H1 (cell line): Measurements from ENCODE around the gene KMT5B. TPM values are rescaled to one million over a fixed set of nuclear protein-coding genes. Genes with fewer than 3 reads are reported as not detected.
A peak's percentile ranks its signal among the peaks of the same experiment; 100 is the strongest.

ENCODE experiments used
- CTCF ChIA-PET: fragments of 300-600 bp; sonication (Branson Sonifier 250); formaldehyde crosslinking; loops from one replicate; lab custom pipeline; 2021; ENCODE audit not compliant: partially characterized antibody; lab: Charles Lee
- POLR2A ChIA-PET: fragments of 300-600 bp; sonication (Branson Sonifier 250); formaldehyde crosslinking; loops from one replicate; lab custom pipeline; 2021; ENCODE audit warnings: inconsistent platforms; ENCODE audit not compliant: partially characterized antibody; lab: Charles Lee
- DNase-seq, 2 experiments: peaks; one replicate each; pipeline versions ENCODE4 v3.0.0 to v3.0.0-alpha.2; 2010 to 2022; ENCODE audit warnings: low spot score in 2 of 2, low read depth in 1 of 2, mixed read lengths in 1 of 2
- FAIRE-seq: peaks from 2 replicates; lab custom pipeline; 2011; peaks lifted over from hg19 to GRCh38; lab: Jason Lieb, UNC
- H2AFZ ChIP-seq: 2 replicates; pipeline ENCODE4 v1.8.1; 2012; ENCODE audit warnings: low read length, inconsistent platforms
- H2AK5ac ChIP-seq: 2 replicates; pipeline ENCODE4 v1.6.1; 2013; ENCODE audit warnings: low read depth, low read length
- H2BK120ac ChIP-seq: replicated peaks from 2 replicates; pipeline ENCODE3; 2013; ENCODE audit warnings: low read depth, low read length, inconsistent platforms
- H2BK12ac ChIP-seq: 2 replicates; pipeline ENCODE4 v1.6.1; 2013; ENCODE audit warnings: low read depth, low read length
- H2BK15ac ChIP-seq: 2 replicates; pipeline ENCODE4 v1.6.1; 2013; ENCODE audit warnings: low read length
- H2BK20ac ChIP-seq: 2 replicates; pipeline ENCODE4 v1.6.1; 2013; ENCODE audit warnings: low read length
- H2BK5ac ChIP-seq: 2 replicates; pipeline ENCODE4 v1.6.1; 2013; ENCODE audit warnings: low read depth, low read length
- H3K14ac ChIP-seq: 2 replicates; pipeline ENCODE4 v1.6.1; 2013; ENCODE audit warnings: inconsistent platforms; ENCODE audit not compliant: insufficient read length
- H3K18ac ChIP-seq: 2 replicates; pipeline ENCODE4 v1.6.1; 2013; ENCODE audit warnings: low read length; ENCODE audit errors: extremely low read depth
- H3K23ac ChIP-seq: 2 replicates; pipeline ENCODE4 v1.6.1; 2013; ENCODE audit warnings: inconsistent platforms; ENCODE audit not compliant: insufficient read length
- H3K23me2 ChIP-seq: 2 replicates; pipeline ENCODE4 v1.6.1; 2013; ENCODE audit warnings: low read depth, low read length
- H3K27ac ChIP-seq: 2 replicates; pipeline ENCODE4 v1.6.1; 2011; ENCODE audit warnings: low read depth, low read length, inconsistent platforms
- H3K27me3 ChIP-seq, 4 experiments: replicated peaks in 1 of 4; 1 replicate in 1 of 4; 2 replicates in 3 of 4; pipeline versions ENCODE4 v1.6.1 to v1.8.1; 2011 to 2013; ENCODE audit warnings: low read length in 3 of 4, mild to moderate bottlenecking in 3 of 4, inconsistent platforms in 2 of 4, mixed read lengths in 2 of 4, moderate library complexity in 1 of 4; ENCODE audit not compliant: control insufficient read depth in 3 of 4, insufficient read depth in 3 of 4; ENCODE audit errors: extremely low read depth in 1 of 4
- H3K36me3 ChIP-seq, 4 experiments: 2 replicates each; pipeline versions ENCODE4 v1.6.1 to v1.8.1; 2011 to 2013; ENCODE audit warnings: mild to moderate bottlenecking in 4 of 4, low read length in 3 of 4, moderate library complexity in 2 of 4, control low read depth in 1 of 4, inconsistent platforms in 1 of 4; ENCODE audit not compliant: insufficient read depth in 4 of 4, control insufficient read depth in 2 of 4
- H3K4ac ChIP-seq: replicated peaks from 2 replicates; pipeline ENCODE3; 2013; ENCODE audit warnings: low read length, low read depth, mixed read lengths, inconsistent platforms; ENCODE audit not compliant: insufficient read length
- H3K4me1 ChIP-seq, 4 experiments: replicated peaks in 1 of 4; 1 replicate in 1 of 4; 2 replicates in 3 of 4; pipeline versions ENCODE4 v1.6.1 to v1.8.1; 2011 to 2013; ENCODE audit warnings: low read length in 3 of 4, inconsistent platforms in 2 of 4, mixed read lengths in 1 of 4; ENCODE audit not compliant: insufficient read depth in 4 of 4, control insufficient read depth in 3 of 4
- H3K4me2 ChIP-seq, 2 experiments: 2 replicates each; pipeline versions ENCODE4 v1.6.1 to v1.8.1; 2011 to 2013; ENCODE audit warnings: low read depth in 2 of 2, low read length in 2 of 2, control low read depth in 1 of 2, inconsistent platforms in 1 of 2, mild to moderate bottlenecking in 1 of 2; ENCODE audit not compliant: insufficient read depth in 1 of 2
- H3K4me3 ChIP-seq, 4 experiments: fragments of 200-600, 300-600 bp in 1 of 4; sonication (generic), shearing (Covaris generic), sonication (Bioruptor Twin) in 1 of 4; 2 replicates each; pipeline versions ENCODE4 v1.5.1 to v1.8.1; 2011 to 2016; ENCODE audit warnings: low read length in 4 of 4, low read depth in 3 of 4, control low read depth in 2 of 4, inconsistent platforms in 2 of 4, mild to moderate bottlenecking in 2 of 4, mixed read lengths in 1 of 4, moderate library complexity in 1 of 4; ENCODE audit not compliant: insufficient read depth in 2 of 4; ENCODE audit errors: extremely low read depth in 1 of 4
- H3K56ac ChIP-seq: replicated peaks from 2 replicates; pipeline ENCODE3; 2013; ENCODE audit warnings: low read depth, mild to moderate bottlenecking, mixed read lengths, low read length, inconsistent platforms; ENCODE audit not compliant: insufficient read length
- H3K79me1 ChIP-seq: 2 replicates; pipeline ENCODE4 v1.6.1; 2013; ENCODE audit warnings: low read depth, low read length, control low read depth
- H3K79me2 ChIP-seq, 2 experiments: 2 replicates each; pipeline versions ENCODE4 v1.6.1 to v1.8.1; 2012 to 2013; ENCODE audit warnings: low read length in 2 of 2, mild to moderate bottlenecking in 2 of 2, inconsistent platforms in 1 of 2; ENCODE audit not compliant: insufficient read depth in 2 of 2, control insufficient read depth in 1 of 2
- H3K9ac ChIP-seq, 4 experiments: replicated peaks in 1 of 4; 1 replicate in 1 of 4; 2 replicates in 3 of 4; pipeline versions ENCODE4 v1.6.1 to v1.8.1; 2011 to 2013; ENCODE audit warnings: low read depth in 3 of 4, low read length in 3 of 4, control low read depth in 2 of 4, mild to moderate bottlenecking in 2 of 4, moderate library complexity in 2 of 4, inconsistent platforms in 1 of 4; ENCODE audit errors: extremely low read depth in 1 of 4
- H3K9me3 ChIP-seq, 2 experiments: 2 replicates each; pipeline versions ENCODE4 v1.6.1 to v1.8.1; 2012 to 2013; ENCODE audit warnings: mild to moderate bottlenecking in 2 of 2, moderate library complexity in 2 of 2, control low read depth in 1 of 2, inconsistent platforms in 1 of 2, low read depth in 1 of 2, low read length in 1 of 2, mixed read lengths in 1 of 2; ENCODE audit not compliant: insufficient read depth in 2 of 2
- H4K20me1 ChIP-seq, 2 experiments: replicated peaks in 1 of 2; 2 replicates each; pipeline versions ENCODE3 to v1.8.1; 2011 to 2013; ENCODE audit warnings: inconsistent platforms in 2 of 2, low read length in 2 of 2, mild to moderate bottlenecking in 1 of 2; ENCODE audit not compliant: insufficient read depth in 2 of 2, control insufficient read depth in 1 of 2
- H4K5ac ChIP-seq: 2 replicates; pipeline ENCODE4 v1.6.1; 2013; ENCODE audit warnings: low read length, low read depth, mixed read lengths, inconsistent platforms; ENCODE audit not compliant: insufficient read length
- H4K8ac ChIP-seq: 2 replicates; pipeline ENCODE4 v1.8.0; 2013; ENCODE audit warnings: mild to moderate bottlenecking, moderate library complexity, low read length, inconsistent platforms; ENCODE audit not compliant: insufficient read depth; ENCODE audit errors: extremely low read depth
- H4K91ac ChIP-seq: replicated peaks from 2 replicates; pipeline ENCODE3; 2013; ENCODE audit warnings: low read length, mixed read lengths, inconsistent platforms; ENCODE audit not compliant: insufficient read length
- ASH2L ChIP-seq: fragments of 200-600, 300-600 bp; sonication (generic); IDR thresholded peaks from one replicate; pipeline ENCODE4 v1.7.1; 2017; ENCODE audit warnings: low read length
- CREB1 ChIP-seq: IDR thresholded peaks from 2 replicates; pipeline ENCODE4 v1.6.1; 2012; ENCODE audit warnings: inconsistent platforms
- EP300 ChIP-seq, 2 experiments: IDR thresholded peaks; 1 replicate in 1 of 2; 2 replicates in 1 of 2; pipeline ENCODE4 v1.6.1; 2011 to 2012; ENCODE audit warnings: low read depth in 2 of 2, low read length in 2 of 2, mild to moderate bottlenecking in 2 of 2, borderline replicate concordance in 1 of 2, inconsistent platforms in 1 of 2, moderate library complexity in 1 of 2
- KDM4A ChIP-seq: IDR thresholded peaks from one replicate; pipeline ENCODE4 v1.7.1; 2012; ENCODE audit warnings: low read depth, mild to moderate bottlenecking, moderate library complexity, low read length, inconsistent platforms; ENCODE audit not compliant: severe bottlenecking
- PHF8 ChIP-seq: fragments of 200-600 bp; sonication (generic); conservative IDR thresholded peaks from 2 replicates; pipeline ENCODE4 v1.7.1; 2012; ENCODE audit warnings: low read depth, mild to moderate bottlenecking, inconsistent platforms, low read length, moderate library complexity
- POLR2AphosphoS5 ChIP-seq: IDR thresholded peaks from 2 replicates; pipeline ENCODE4 v1.6.1; 2011; ENCODE audit warnings: low read depth, low read length
- SIN3A ChIP-seq, 2 experiments: IDR thresholded peaks in 1 of 2; conservative IDR thresholded peaks in 1 of 2; 2 replicates each; pipeline ENCODE4 v1.6.1; 2011 to 2012; ENCODE audit warnings: low read length in 2 of 2, improper control_type of control experiment in 1 of 2, low read depth in 1 of 2, mild to moderate bottlenecking in 1 of 2
- SP4 ChIP-seq: IDR thresholded peaks from 2 replicates; pipeline ENCODE4 v1.6.1; 2012; ENCODE audit warnings: low read length, inconsistent platforms
- TAF1 ChIP-seq: IDR thresholded peaks from 2 replicates; pipeline ENCODE4 v1.6.1; 2011; ENCODE audit warnings: mild to moderate bottlenecking, low read depth, low read length
- TBP ChIP-seq: IDR thresholded peaks from 2 replicates; pipeline ENCODE4 v1.6.1; 2011; ENCODE audit warnings: low read depth, low read length, improper control_type of control experiment
- WGBS, 2 experiments: shearing (Covaris generic) in 1 of 2; methylation state at CpG; one replicate each; pipeline versions ENCODE4 v1.1.6 to v1.1.7; 2013 to 2015; ENCODE audit warnings: low lambda C conversion rate in 2 of 2, mixed read lengths in 2 of 2, inconsistent platforms in 1 of 2, low coverage in 1 of 2, missing lambda C conversion rate in 1 of 2; ENCODE audit not compliant: insufficient replicate concordance in 2 of 2, insufficient coverage in 1 of 2, insufficient read length in 1 of 2; ENCODE audit errors: extremely low coverage in 1 of 2, missing lambda C conversion rate in 1 of 2; 5-methylcytosine and 5-hydroxymethylcytosine counted together
- polyA plus RNA-seq, 7 experiments: library from polyadenylated mRNA; depleted of rRNA in 3 of 7; stranded (reverse) in 5 of 7; unstranded in 2 of 7; fragments of >200 nt in 5 of 7; fragments of 200-250 nt in 2 of 7; gene quantifications; 1 replicate in 5 of 7; 2 replicates in 1 of 7; 4 replicates in 1 of 7; pipeline versions ENCODE4 v1.2.1 to v1.2.3, GENCODE V29; 2011 to 2013; ENCODE audit warnings: missing spikeins in 2 of 7, mixed read lengths in 2 of 7
- total RNA-seq: library from RNA; stranded (reverse); fragmentation: NEBNext Ultra II Directional; extraction: Animal tissue kit (Norgen Biotek cat#: 25700); gene quantifications from 2 replicates; pipeline ENCODE4 v1.2.1, GENCODE V29; 2021

The KMT5B gene
- total and polyA plus RNA-seq, 2 of the 8 experiments (the other 6 are each of a cell fraction or from before 2014, with no cell fraction given), result 11.0 to 40.8 TPM

- Histone ChIP-seq H2BK20ac (peak within 1 kb of the TSS; percentile 6; the same call in 1 of the 2 replicates), H3K23me2 (no peaks in the 10 kb centered on the region; the same call in 1 of the 2 replicates), H3K27me3 (no peaks in the 10 kb centered on the region), H3K9ac (peak within 1 kb of the TSS; percentile 71 to 96 (median 86)), H4K5ac (peak within 1 kb of the TSS; percentile 94), H3K14ac (no peak within 1 kb of the TSS), H4K91ac (peak within 1 kb of the TSS; percentile 69), H4K8ac (peak within 1 kb of the TSS; percentile 95), H2BK5ac (peak within 1 kb of the TSS; percentile 94), H2BK15ac (peak within 1 kb of the TSS; percentile 75; the same call in 1 of the 2 replicates), H3K9me3 (no peaks in the 10 kb centered on the region), H3K4ac (peak within 1 kb of the TSS; percentile 81), H4K20me1 (peaks cover 16 to 17% of the 10 kb centered on the region in 2 experiments), H2BK12ac (peak within 1 kb of the TSS; percentile 76), H3K18ac (peak within 1 kb of the TSS; percentile 96), H2AK5ac (peak within 1 kb of the TSS; percentile 43), H2BK120ac (peak within 1 kb of the TSS; percentile 44), H3K23ac (no peak within 1 kb of the TSS), H3K79me1 (no peaks in the 10 kb centered on the region; the same call in none of the 2 replicates), H2AFZ (no peak within 1 kb of the TSS; the same call in 1 of the 2 replicates), H3K27ac (peak within 1 kb of the TSS; percentile 90), H3K4me3 (peak within 1 kb of the TSS; percentile 86 to 99 (median 92)), H3K36me3 (peaks cover 0 to 4% (median under 1%) of the 10 kb centered on the region in 4 experiments; a peak in 2 of 8 replicates), H3K79me2 (peaks cover 39 to 45% of the 10 kb centered on the region in 2 experiments), H3K4me2 (peak within 1 kb of the TSS; percentile 62 to 87), H3K4me1 (peaks cover 12 to 26% (median 19%) of the 10 kb centered on the region in 4 experiments), H3K56ac (peak within 1 kb of the TSS; percentile 77)
- 0% methylated on average over 11 of the region's 107 CpGs; no CpG with 5 or more reads in 1 of the 2 experiments for WGBS, 2 experiments
- ChIA-PET POLR2A (interaction anchor here (0.6 to 7.1 kb wide), 9 partner anchors 9 to 83 kb away, joined by 3 to 47 read pairs (median 5); partner anchors contain the start of gene TCIRG1), CTCF (no interaction called here)
- DNase-seq (peak; percentile 70 to 93), FAIRE-seq (no peak)
- peak; percentile 94 for TF ChIP-seq TAF1
- TF ChIP-seq KDM4A, result peak; percentile 46
- TF ChIP-seq TBP, result peak; percentile 91; the same call in 1 of the 2 replicates
- TF ChIP-seq EP300 (IDR thresholded peaks at IDR 0.05; ENCODE audit: borderline replicate concordance in 1 of 2, low read depth in 2 of 2, low read length in 2 of 2), result peak in 1 of 2 experiments; percentile 46; a peak in 1 of 3 replicates
- TF ChIP-seq CREB1, result peak; percentile 89
- TF ChIP-seq PHF8, result peak; percentile 47
- TF ChIP-seq ASH2L, result peak; percentile 90
- no peak; the same call in none of the 2 replicates for TF ChIP-seq POLR2AphosphoS5
- peak; percentile 54 to 65; a peak in 2 of 4 replicates for TF ChIP-seq SIN3A (conservative IDR thresholded peaks at IDR 0.05 in 1 of 2, IDR thresholded peaks at IDR 0.05 in 1 of 2; ENCODE audit: low read depth in 1 of 2, low read length in 2 of 2)
- 0 out of 2 replicates have a peak, but pooled peaks have one; percentile 68 for TF ChIP-seq SP4
Observed at GRCh38 chr11:68121067-68121899, 91.8 kb downstream of the KMT5B start, which contains the start of gene CHKA. Gene CHKA, minus strand, starts transcription at chr11:68121388. Its CDS starts 211 bp downstream, at chr11:68121177.
